Skeletal muscle tissue (tissue), 4 donors: ENCODE measurements around the gene ANKS6. TPM values are rescaled to one million over a fixed set of nuclear protein-coding genes. Genes with fewer than 3 reads are reported as not detected.

ENCODE experiments used
- H3K27ac ChIP-seq: one replicate; pipeline ENCODE4 v1.7.0; 2013; ENCODE audit warnings: mild to moderate bottlenecking, low read depth, low read length, inconsistent platforms
- H3K27me3 ChIP-seq, 3 donors: one replicate each; pipeline ENCODE4 v1.7.0; 2013; ENCODE audit warnings: low read length in 3 of 3; ENCODE audit not compliant: control insufficient read depth in 3 of 3, insufficient read depth in 3 of 3
- H3K36me3 ChIP-seq, 3 donors: one replicate each; pipeline ENCODE4 v1.7.0; 2013; ENCODE audit warnings: low read length in 3 of 3; ENCODE audit not compliant: control insufficient read depth in 3 of 3, insufficient read depth in 3 of 3
- H3K4me1 ChIP-seq, 3 donors: one replicate each; pipeline ENCODE4 v1.7.0; 2013; ENCODE audit warnings: low read length in 3 of 3, mild to moderate bottlenecking in 3 of 3; ENCODE audit not compliant: control insufficient read depth in 3 of 3, insufficient read depth in 3 of 3
- H3K4me3 ChIP-seq, 3 donors: one replicate each; pipeline ENCODE4 v1.7.0; 2013; ENCODE audit warnings: low read length in 3 of 3
- H3K9ac ChIP-seq, 3 donors: one replicate each; pipeline ENCODE4 v1.7.0; 2013; ENCODE audit warnings: low read length in 3 of 3, mild to moderate bottlenecking in 3 of 3, moderate library complexity in 2 of 3, low read depth in 1 of 3
- H3K9me3 ChIP-seq, 3 donors: one replicate each; pipeline ENCODE4 v1.7.0; 2013; ENCODE audit warnings: low read length in 3 of 3; ENCODE audit not compliant: control insufficient read depth in 3 of 3
- total RNA-seq: library from RNA; depleted of rRNA; stranded (reverse); fragments of >200 nt; gene quantifications from one replicate; pipeline ENCODE4 v1.2.3, GENCODE V29; 2014
- donor health status: Osteomylitis.

ANKS6 gene
- total RNA-seq, 1 donor from 2014 or later = 5.2 TPM

DNA sequence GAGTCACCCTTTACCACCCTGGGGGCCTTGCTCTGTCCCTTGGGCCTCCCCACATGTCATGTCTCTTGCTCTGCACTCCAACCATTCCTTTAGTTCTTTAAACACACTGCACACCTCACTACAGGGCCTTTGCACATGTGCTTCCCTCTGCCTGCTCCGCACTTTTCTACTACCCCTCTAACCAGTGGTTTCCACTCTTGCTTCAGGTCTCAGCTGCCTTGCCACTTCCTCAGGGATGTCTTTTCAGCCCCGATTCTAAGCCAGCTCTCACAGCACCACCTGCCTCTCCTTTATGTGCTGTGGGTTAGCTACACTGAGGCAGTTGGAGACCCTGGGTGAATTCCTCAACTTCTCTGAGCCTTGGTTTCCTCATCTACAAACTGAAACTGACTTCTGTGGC is 53.0 kb downstream of the ANKS6 start:
- no peak overlapping the region for H3K27ac ChIP-seq
- H3K4me1 ChIP-seq = no peaks in the 10 kb centered on the region
- H3K9ac ChIP-seq = no peak overlapping the region
- H3K9me3 ChIP-seq = no peaks in the 10 kb centered on the region
- H3K36me3 ChIP-seq = peaks cover 7 to 17% (median 8%) of the 10 kb centered on the region in 3 donors
- H3K4me3 ChIP-seq = no peak overlapping the region
- H3K27me3 ChIP-seq = no peaks in the 10 kb centered on the region

GRCh38 chr9:98742325-98743280 is 53.8 kb downstream of the ANKS6 start:
- H3K27ac ChIP-seq = no peak overlapping the region
- no peaks in the 10 kb centered on the region for H3K27me3 ChIP-seq
- peaks cover 7 to 17% (median 8%) of the 10 kb centered on the region in 3 donors for H3K36me3 ChIP-seq

DNA sequence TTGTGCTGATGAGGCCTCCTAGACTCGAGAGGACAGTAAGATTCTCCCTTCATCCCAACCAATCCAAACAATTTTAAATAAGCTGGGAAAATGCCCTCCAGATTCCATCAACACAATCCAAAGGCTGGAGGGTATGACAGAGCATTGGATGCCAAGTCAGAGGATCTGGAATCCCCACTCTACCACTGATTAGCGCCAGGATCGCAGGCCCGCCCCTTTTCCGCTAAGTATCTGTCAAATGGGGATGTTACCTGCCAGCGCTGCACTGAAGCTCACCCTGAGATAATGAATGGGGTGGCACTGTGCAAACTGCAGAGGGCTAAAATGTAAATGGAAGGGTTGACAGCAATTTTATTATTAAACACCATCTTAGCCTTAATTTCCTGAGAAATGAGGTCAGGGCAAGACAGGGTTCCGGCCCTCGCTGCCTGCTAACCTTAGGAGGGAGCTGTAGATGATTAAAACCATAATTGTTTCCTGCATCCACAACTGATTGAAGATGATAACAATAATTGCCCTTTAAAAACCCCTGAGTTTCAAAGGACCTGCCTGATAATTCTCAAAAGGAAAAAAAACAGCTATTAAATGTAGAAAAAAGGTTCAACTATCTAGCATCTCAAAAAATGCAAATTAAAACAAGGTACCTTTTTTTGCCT is 56.0 kb downstream of the ANKS6 start:
- Histone ChIP-seq H3K9ac (no peak overlapping the region), H3K4me1 (no peaks in the 10 kb centered on the region), H3K4me3 (no peak overlapping the region), H3K27me3 (no peaks in the 10 kb centered on the region), H3K27ac (no peak overlapping the region), H3K36me3 (peaks cover 16 to 20% (median 17%) of the 10 kb centered on the region in 3 donors), H3K9me3 (no peaks in the 10 kb centered on the region)

More at GRCh38 chr9:98742325-98743280, 53.8 kb downstream of the ANKS6 start:
- Histone ChIP-seq H3K4me3 (no peak overlapping the region), H3K9me3 (no peaks in the 10 kb centered on the region), H3K4me1 (no peaks in the 10 kb centered on the region), H3K9ac (no peak overlapping the region)

DNA sequence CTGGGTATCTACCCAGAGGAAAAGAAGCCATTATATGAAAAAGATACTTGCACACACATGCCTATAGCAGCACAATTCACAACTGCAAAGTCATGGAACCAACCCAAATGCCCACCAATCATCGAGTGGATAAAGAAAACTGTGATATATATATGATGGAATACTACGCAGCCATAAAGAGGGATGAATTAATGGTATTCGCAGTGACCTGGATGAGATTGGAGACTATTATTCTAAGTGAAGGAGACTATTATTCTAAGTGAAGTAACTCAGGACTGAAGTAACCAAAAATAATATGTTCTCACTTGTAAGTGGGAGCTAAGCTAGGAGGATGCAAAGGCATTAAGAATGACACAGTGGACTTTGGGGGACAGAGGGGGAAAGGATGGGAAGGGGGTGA is 57.6 kb downstream of the ANKS6 start:
- Histone ChIP-seq H3K4me3 (no peak overlapping the region), H3K36me3 (peaks cover 11 to 17% (median 16%) of the 10 kb centered on the region in 3 donors), H3K27ac (no peak overlapping the region), H3K9me3 (no peaks in the 10 kb centered on the region), H3K27me3 (no peaks in the 10 kb centered on the region), H3K4me1 (no peaks in the 10 kb centered on the region), H3K9ac (no peak overlapping the region)

DNA sequence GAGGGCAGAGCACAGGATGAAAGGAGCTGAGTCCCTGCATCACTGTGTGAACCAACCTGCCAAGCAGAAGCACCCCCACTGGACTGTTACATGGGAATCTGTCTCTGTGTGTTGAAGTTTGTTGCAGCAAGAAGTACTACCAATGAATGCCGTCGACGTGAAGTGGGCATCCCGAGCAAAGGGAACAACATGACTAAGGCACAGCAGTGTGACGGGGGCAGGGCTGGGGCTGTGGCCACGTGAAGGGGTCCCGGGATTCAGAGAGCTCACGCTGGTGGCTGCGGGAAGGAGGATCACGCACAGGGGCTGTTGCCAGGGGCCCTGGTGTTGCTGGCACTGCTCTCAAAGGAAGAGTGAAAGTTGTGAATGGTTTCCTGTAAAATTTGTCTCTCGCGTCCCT is 60.1 kb downstream of the ANKS6 start:
- Histone ChIP-seq H3K9me3 (no peaks in the 10 kb centered on the region), H3K9ac (no peak overlapping the region), H3K4me3 (no peak overlapping the region), H3K36me3 (peaks cover 11 to 14% (median 13%) of the 10 kb centered on the region in 3 donors), H3K4me1 (no peaks in the 10 kb centered on the region), H3K27ac (no peak overlapping the region), H3K27me3 (no peaks in the 10 kb centered on the region)

DNA sequence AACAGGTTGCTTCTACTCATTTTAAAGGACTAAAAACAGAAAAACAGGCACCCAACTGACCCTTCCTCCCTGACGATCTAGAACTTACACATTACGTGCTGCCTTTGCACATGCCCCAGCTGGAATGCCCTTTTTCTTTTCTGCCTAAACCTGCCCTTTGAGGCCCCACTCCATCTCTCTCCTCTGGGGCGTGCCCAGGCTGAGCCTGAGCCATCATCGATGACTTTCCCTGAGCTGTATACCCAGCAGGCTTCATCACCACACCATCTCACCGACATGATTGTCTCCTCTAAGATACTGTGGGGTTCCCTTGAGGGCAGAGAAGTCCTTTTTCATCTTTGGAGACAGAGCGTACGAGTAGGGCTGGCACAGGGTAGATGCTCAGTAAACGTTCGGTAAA is 63.6 kb downstream of the ANKS6 start:
- Histone ChIP-seq H3K9me3 (no peaks in the 10 kb centered on the region), H3K27ac (no peak overlapping the region), H3K9ac (no peak overlapping the region), H3K4me1 (no peaks in the 10 kb centered on the region), H3K36me3 (peaks cover 11 to 13% (median 11%) of the 10 kb centered on the region in 3 donors), H3K4me3 (no peak overlapping the region), H3K27me3 (peaks cover 0 to 8% (median 0%) of the 10 kb centered on the region in 3 donors)

GRCh38 chr9:98732091-98732490 is 64.3 kb downstream of the ANKS6 start:
- H3K27ac ChIP-seq = no peak overlapping the region
- peaks cover 0 to 8% (median 0%) of the 10 kb centered on the region in 3 donors for H3K27me3 ChIP-seq
- H3K9ac ChIP-seq = no peak overlapping the region
- H3K4me3 ChIP-seq = no peak overlapping the region
- H3K4me1 ChIP-seq = no peaks in the 10 kb centered on the region
- H3K9me3 ChIP-seq = no peaks in the 10 kb centered on the region
- peaks cover 11 to 13% (median 11%) of the 10 kb centered on the region in 3 donors for H3K36me3 ChIP-seq

DNA sequence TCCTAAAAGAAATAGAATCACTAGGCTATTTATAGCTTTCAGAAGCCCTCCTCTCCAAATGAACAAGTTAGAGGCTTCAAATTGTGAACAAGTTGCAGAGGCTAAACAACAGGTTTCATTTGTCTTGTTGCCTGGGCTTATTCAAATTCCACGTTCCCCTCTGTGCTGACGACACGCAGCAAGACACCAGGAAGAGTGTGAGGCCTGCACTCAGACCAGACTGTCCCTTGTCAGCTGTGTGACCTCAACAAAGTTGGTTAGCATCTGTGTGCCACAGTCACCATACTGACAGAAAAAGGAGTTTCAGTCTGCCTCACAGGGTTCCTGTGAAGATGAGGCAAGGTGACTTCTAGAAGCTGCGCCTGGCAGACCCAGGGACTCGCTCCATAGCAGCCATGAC is 65.5 kb downstream of the ANKS6 start:
- Histone ChIP-seq H3K9me3 (no peaks in the 10 kb centered on the region), H3K27me3 (peaks cover 0 to 8% (median 7%) of the 10 kb centered on the region in 3 donors), H3K27ac (no peak overlapping the region), H3K4me1 (no peaks in the 10 kb centered on the region), H3K4me3 (no peak overlapping the region), H3K9ac (no peak overlapping the region), H3K36me3 (peaks cover 5 to 9% (median 8%) of the 10 kb centered on the region in 3 donors)

GRCh38 chr9:98728500-98728899 is 67.9 kb downstream of the ANKS6 start:
- Histone ChIP-seq H3K9ac (no peak overlapping the region), H3K27ac (no peak overlapping the region), H3K4me3 (no peak overlapping the region), H3K9me3 (peaks cover 0 to 4% (median 0%) of the 10 kb centered on the region in 3 donors), H3K27me3 (peaks cover 0 to 18% (median 11%) of the 10 kb centered on the region in 3 donors), H3K4me1 (no peaks in the 10 kb centered on the region), H3K36me3 (no peaks in the 10 kb centered on the region)

GRCh38 chr9:98727428-98727827 is 68.9 kb downstream of the ANKS6 start:
- H3K9me3 ChIP-seq = peaks cover 0 to 6% (median 0%) of the 10 kb centered on the region in 3 donors
- H3K36me3 ChIP-seq = no peaks in the 10 kb centered on the region
- no peak overlapping the region for H3K4me3 ChIP-seq
- peaks cover 0 to 18% (median 13%) of the 10 kb centered on the region in 3 donors for H3K27me3 ChIP-seq
- H3K27ac ChIP-seq = no peak overlapping the region
- H3K4me1 ChIP-seq = no peaks in the 10 kb centered on the region
- no peak overlapping the region for H3K9ac ChIP-seq
